PC-9 (cell line): ENCODE measurements around the gene PAQR7.

ENCODE experiments used
- CTCF ChIP-seq: fragments of 200-600 bp; sonication (generic); conservative IDR thresholded peaks from 2 replicates; pipeline ENCODE4 v1.6.1; 2017; ENCODE audit warnings: mixed run types, antibody characterized with exemption, mild to moderate bottlenecking, moderate library complexity
- EZH2 ChIP-seq: fragments of 200-600 bp; sonication (generic); IDR thresholded peaks from 2 replicates; pipeline ENCODE4 v1.8.0; 2017; ENCODE audit warnings: antibody characterized with exemption, low read depth

- TF ChIP-seq CTCF: no peak
- TF ChIP-seq EZH2: no peak
These were observed 61.6 kb downstream of the PAQR7 start for GRCh38 chr1:25813734-25814471.
